ENCODE results near the gene EYS. TPM values are rescaled to one million over a fixed set of nuclear protein-coding genes. Genes with fewer than 3 reads are reported as not detected.

The EYS gene
- total and polyA plus RNA-seq, 8 donors = 0.24 to 0.85 (median 0.55) TPM

DNA sequence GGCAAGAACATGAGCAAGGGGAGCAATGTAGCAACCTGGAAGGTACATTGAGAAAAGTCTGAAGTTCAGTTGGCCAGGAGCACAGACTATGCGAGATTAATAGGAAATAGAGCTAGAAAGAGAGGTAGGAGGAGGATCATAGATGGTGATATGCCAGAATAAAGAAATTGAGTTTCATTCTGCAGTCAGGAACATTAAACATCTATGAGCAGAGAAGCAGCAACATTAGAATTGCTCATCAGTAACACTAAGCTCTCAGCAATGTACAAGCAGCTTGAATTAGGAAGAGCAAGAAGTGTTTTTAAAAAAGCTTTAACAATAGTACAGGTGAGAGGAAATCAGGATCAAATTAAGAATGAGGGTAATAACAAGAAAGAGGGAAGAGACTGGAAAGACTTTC is 1603.5 kb downstream of the EYS start:
- H3K36me3 ChIP-seq = no peaks in the 10 kb centered on the region
- ATAC-seq = no peak
- H3K4me3 ChIP-seq = no peak overlapping the region
- peaks cover 0 to 2% of the 10 kb centered on the region in 2 donors for H3K9me3 ChIP-seq
- intact Hi-C loops (cut with DNase I) = no loop called here
- DNase-seq = no peak
- H3K27me3 ChIP-seq = no peaks in the 10 kb centered on the region
- H3K27ac ChIP-seq = no peak overlapping the region
- TF ChIP-seq, protein P1, sequence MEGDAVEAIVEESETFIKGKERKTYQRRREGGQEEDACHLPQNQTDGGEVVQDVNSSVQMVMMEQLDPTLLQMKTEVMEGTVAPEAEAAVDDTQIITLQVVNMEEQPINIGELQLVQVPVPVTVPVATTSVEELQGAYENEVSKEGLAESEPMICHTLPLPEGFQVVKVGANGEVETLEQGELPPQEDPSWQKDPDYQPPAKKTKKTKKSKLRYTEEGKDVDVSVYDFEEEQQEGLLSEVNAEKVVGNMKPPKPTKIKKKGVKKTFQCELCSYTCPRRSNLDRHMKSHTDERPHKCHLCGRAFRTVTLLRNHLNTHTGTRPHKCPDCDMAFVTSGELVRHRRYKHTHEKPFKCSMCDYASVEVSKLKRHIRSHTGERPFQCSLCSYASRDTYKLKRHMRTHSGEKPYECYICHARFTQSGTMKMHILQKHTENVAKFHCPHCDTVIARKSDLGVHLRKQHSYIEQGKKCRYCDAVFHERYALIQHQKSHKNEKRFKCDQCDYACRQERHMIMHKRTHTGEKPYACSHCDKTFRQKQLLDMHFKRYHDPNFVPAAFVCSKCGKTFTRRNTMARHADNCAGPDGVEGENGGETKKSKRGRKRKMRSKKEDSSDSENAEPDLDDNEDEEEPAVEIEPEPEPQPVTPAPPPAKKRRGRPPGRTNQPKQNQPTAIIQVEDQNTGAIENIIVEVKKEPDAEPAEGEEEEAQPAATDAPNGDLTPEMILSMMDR (IDR thresholded peaks at IDR 0.05) = no peak
- H3K4me1 ChIP-seq = no peaks in the 10 kb centered on the region

DNA sequence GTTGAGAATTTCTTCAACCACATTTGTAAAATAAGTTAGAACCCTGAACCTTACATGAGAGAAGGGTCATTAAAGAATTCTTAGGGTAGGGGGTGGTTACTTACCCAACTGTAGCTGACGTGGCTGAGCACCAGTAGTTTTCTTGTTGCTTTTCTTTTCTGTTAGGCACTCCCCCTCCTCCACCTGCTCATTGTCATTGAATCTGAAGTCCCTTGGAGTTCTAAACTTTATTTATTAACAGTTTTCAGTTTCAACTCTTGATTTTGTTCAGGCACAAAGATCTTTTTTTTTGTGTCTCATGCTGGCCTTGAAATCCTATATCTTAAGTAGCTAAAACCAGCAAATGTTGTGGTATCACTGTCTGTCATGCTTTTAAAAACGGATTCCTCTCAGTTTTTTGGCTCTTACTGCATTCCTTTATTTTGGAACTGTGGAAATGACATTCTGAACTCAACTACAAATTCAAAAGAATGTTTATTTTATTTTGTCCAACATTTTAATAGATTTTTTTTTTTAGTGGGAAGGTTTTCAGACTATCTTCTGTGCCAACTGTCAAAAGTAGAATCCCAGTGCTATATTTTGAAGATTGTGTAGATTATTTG is 1606.2 kb downstream of the EYS start:
- TF ChIP-seq, protein P1 (IDR thresholded peaks at IDR 0.05) = no peak
- intact Hi-C loops (cut with DNase I) = no loop called here
- Histone ChIP-seq H3K27ac (no peak overlapping the region), H3K4me3 (no peak overlapping the region), H3K27me3 (no peaks in the 10 kb centered on the region), H3K4me1 (no peaks in the 10 kb centered on the region), H3K9me3 (peaks cover 0 to 14% of the 10 kb centered on the region in 2 donors), H3K36me3 (no peaks in the 10 kb centered on the region)
- DNase-seq (no peak), ATAC-seq (no peak)

DNA sequence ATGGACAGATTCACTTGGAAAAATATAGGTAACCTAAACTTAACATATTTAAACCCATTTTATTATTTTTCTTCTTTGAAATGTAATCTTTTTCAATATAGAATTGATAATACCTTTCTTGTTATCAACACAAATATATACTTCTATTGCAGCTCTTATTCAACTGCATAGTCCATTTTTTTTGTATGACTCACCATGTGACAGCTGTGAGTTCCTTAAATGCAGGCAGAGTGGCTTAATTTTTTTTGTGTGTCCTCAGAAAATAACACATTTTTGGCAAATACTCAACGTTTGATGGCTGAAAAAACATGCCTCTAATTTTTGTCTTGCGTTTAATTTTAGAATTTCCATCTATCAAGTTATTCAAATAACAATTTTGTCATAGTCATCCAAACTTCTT is 1616.7 kb downstream of the EYS start:
- Histone ChIP-seq H3K27me3 (no peaks in the 10 kb centered on the region), H3K36me3 (no peaks in the 10 kb centered on the region), H3K4me1 (no peaks in the 10 kb centered on the region), H3K27ac (no peak overlapping the region), H3K9me3 (peaks cover 0 to 15% of the 10 kb centered on the region in 2 donors), H3K4me3 (no peak overlapping the region)
- TF ChIP-seq, protein P1 (IDR thresholded peaks at IDR 0.05) = no peak
- intact Hi-C loops (cut with DNase I) = no loop called here
- DNase-seq = no peak
- ATAC-seq = no peak

DNA sequence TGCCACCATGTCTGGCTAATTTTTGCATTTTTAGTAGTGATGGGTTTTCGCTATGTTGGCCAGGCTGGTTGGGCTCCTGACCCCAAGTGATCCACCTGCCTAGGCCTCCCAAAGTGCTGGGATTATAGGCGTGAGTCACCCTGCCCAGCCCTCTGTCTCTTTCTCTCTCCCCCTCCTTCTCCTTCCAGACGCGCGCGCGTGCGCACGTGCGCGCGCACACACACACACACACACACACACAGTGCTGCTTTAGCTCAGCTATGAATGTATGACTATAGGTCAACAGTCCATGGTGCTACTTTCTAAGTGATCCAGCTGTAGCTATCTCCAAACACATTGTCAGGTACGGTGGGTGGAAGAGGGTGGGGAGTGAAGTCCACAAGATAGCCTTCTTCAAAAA is 1621.9 kb downstream of the EYS start:
- ATAC-seq (no peak), DNase-seq (no peak)
- Histone ChIP-seq H3K9me3 (peaks cover 0 to 3% of the 10 kb centered on the region in 2 donors), H3K27me3 (no peaks in the 10 kb centered on the region), H3K36me3 (no peaks in the 10 kb centered on the region), H3K27ac (no peak overlapping the region), H3K4me1 (no peaks in the 10 kb centered on the region), H3K4me3 (no peak overlapping the region)
- intact Hi-C loops (cut with DNase I) = no loop called here
- TF ChIP-seq, protein P1 (IDR thresholded peaks at IDR 0.05) = no peak

DNA sequence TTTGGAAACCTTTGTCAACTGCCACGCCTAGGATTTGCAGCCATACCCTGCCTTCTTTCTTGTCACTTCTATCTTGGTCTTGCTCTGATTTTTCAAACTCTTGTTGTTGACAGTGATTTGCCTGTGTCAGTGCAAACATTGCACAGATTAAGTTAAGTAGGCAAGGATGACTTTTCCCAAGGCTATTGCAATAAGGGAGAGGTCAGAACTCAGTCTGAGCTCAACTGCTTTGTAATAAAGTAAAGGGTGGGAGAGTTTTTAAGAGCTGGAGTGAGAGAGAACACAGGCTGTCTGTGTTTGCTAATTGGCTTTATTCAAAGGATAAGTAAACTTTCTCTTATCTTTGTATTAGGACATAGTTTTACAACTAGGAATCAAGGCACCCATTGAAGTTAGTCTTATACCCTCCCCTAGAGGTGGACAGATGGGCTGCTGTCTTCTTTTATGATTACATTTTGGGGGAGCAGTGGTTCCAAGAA is 1622.8 kb downstream of the EYS start:
- no peaks in the 10 kb centered on the region for H3K36me3 ChIP-seq
- no peak for ATAC-seq
- H3K27me3 ChIP-seq = no peaks in the 10 kb centered on the region

More for the DNA sequence above, 1622.8 kb downstream of the EYS start:
- no peak overlapping the region for H3K4me3 ChIP-seq
- no peaks in the 10 kb centered on the region for H3K4me1 ChIP-seq
- intact Hi-C loops (cut with DNase I) = no loop called here
- TF ChIP-seq, protein P1 (IDR thresholded peaks at IDR 0.05) = no peak
- H3K27ac ChIP-seq = no peak overlapping the region
- no peak for DNase-seq
- H3K9me3 ChIP-seq = peaks cover 0 to 3% of the 10 kb centered on the region in 2 donors

Measured in left lung (tissue), 10 donors.